Endothelial cell of umbilical vein (primary cell): Measurements from ENCODE around the gene FOXO6.

ENCODE experiments used
- EZH2 ChIP-seq: IDR thresholded peaks from 2 replicates; pipeline ENCODE4 v1.6.1; 2012; ENCODE audit warnings: borderline replicate concordance, low read depth, mild to moderate bottlenecking, moderate library complexity, low read length, inconsistent platforms; ENCODE audit not compliant: severe bottlenecking
- FOS ChIP-seq: IDR thresholded peaks from 2 replicates; pipeline ENCODE4 v1.6.1; 2011; ENCODE audit warnings: mild to moderate bottlenecking, low read length, moderate library complexity, borderline replicate concordance; ENCODE audit not compliant: insufficient read depth
- JUN ChIP-seq: IDR thresholded peaks from 2 replicates; pipeline ENCODE4 v1.6.1; 2011; ENCODE audit warnings: borderline replicate concordance, low read depth; ENCODE audit not compliant: insufficient read length, insufficient read depth
- MYC ChIP-seq: IDR thresholded peaks from one replicate; pipeline ENCODE4 v1.6.1; 2011; ENCODE audit warnings: mild to moderate bottlenecking, low read depth, low read length
- POLR2A ChIP-seq: IDR thresholded peaks from 2 replicates; pipeline ENCODE4 v1.6.1; 2012; ENCODE audit warnings: low read depth, mild to moderate bottlenecking, control low read depth, low read length
- POLR2AphosphoS5 ChIP-seq: IDR thresholded peaks from 2 replicates; pipeline ENCODE4 v1.6.1; 2012; ENCODE audit warnings: low read depth, mild to moderate bottlenecking, control low read depth, low read length, moderate library complexity; ENCODE audit not compliant: insufficient read depth
- TF ChIP-seq, protein P1 (sequence below), 2 donors: IDR thresholded peaks; 1 replicate in 1 of 2; 2 replicates in 1 of 2; pipeline ENCODE4 v1.5.1; 2011; ENCODE audit warnings: low read length in 2 of 2, mild to moderate bottlenecking in 2 of 2, moderate library complexity in 2 of 2, control low read depth in 1 of 2, inconsistent platforms in 1 of 2, low read depth in 1 of 2; ENCODE audit not compliant: insufficient read depth in 1 of 2; ENCODE audit errors: extremely low read depth in 1 of 2
- TF ChIP-seq, protein P2 (sequence below): IDR thresholded peaks from 2 replicates; pipeline ENCODE4 v1.6.1; 2011; ENCODE audit not compliant: insufficient read depth, insufficient read length

DNA sequence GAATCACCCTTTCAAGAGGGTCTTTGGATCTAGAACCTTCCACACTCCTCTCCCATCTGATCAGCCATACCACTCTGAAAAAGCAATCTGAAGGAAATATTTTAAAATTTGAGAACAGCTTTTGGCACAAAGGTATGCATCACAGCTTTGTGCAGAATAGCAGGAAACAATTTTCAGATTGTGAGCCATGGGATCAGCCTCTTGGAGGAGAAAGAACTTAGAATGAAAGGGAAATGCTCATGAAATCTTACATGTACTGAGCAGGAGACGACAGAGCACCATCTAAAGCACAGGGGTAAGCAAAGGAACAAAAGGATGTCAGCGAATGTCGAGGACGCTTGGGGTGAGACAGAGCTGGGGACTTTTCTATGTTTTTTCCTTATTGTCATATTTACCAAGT is 68.8 kb downstream of the FOXO6 start:
- TF ChIP-seq, protein P1, sequence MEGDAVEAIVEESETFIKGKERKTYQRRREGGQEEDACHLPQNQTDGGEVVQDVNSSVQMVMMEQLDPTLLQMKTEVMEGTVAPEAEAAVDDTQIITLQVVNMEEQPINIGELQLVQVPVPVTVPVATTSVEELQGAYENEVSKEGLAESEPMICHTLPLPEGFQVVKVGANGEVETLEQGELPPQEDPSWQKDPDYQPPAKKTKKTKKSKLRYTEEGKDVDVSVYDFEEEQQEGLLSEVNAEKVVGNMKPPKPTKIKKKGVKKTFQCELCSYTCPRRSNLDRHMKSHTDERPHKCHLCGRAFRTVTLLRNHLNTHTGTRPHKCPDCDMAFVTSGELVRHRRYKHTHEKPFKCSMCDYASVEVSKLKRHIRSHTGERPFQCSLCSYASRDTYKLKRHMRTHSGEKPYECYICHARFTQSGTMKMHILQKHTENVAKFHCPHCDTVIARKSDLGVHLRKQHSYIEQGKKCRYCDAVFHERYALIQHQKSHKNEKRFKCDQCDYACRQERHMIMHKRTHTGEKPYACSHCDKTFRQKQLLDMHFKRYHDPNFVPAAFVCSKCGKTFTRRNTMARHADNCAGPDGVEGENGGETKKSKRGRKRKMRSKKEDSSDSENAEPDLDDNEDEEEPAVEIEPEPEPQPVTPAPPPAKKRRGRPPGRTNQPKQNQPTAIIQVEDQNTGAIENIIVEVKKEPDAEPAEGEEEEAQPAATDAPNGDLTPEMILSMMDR (IDR thresholded peaks at IDR 0.05; ENCODE audit: extremely low read depth in 1 of 2, insufficient read depth in 1 of 2, low read depth in 1 of 2, low read length in 2 of 2), result no peak
- TF ChIP-seq EZH2 (no peak), POLR2AphosphoS5 (no peak), POLR2A (no peak), JUN (no peak), FOS (no peak), MYC (no peak)
- TF ChIP-seq, protein P2, sequence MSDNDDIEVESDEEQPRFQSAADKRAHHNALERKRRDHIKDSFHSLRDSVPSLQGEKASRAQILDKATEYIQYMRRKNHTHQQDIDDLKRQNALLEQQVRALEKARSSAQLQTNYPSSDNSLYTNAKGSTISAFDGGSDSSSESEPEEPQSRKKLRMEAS, result no peak
